GM19452 (cell line): ENCODE data around the gene OR1E2.
"Not testable (repeated sequence)": the region's sequence is repeated elsewhere in the genome, so short reads cannot be mapped to it uniquely, and the experiment has no call there.

Source experiments
- ATAC-seq: cut with Tn5 transposase; IDR thresholded peaks from one replicate; pipeline ENCODE4 v1.9.1; 2021; ENCODE audit not compliant: unreplicated experiment

OR1E2 gene

DNA sequence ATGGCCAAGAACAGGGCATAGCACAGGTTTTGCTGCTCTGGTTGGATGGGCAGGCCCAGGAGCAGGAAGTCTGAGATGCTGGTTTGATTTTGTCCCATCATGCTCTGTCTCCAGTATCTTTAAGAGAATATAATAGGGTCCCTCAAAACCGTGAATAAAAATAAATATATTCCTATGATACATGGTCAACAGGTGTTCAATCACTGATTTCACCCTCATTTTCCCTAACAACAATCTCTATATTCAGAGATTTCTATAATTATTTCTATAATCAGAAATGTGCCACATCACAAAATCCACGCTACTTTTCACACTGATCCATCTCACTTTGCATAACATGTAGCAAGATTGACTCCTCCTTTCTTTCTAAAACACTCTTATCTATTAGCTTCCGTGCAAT is at the start of gene OR1E2:
Gene OR1E2, minus strand, starts transcription at position 101 of the 400 bp plus-strand sequence. Its CDS starts 0 bp downstream, at position 101.
- ATAC-seq, result no peak

DNA sequence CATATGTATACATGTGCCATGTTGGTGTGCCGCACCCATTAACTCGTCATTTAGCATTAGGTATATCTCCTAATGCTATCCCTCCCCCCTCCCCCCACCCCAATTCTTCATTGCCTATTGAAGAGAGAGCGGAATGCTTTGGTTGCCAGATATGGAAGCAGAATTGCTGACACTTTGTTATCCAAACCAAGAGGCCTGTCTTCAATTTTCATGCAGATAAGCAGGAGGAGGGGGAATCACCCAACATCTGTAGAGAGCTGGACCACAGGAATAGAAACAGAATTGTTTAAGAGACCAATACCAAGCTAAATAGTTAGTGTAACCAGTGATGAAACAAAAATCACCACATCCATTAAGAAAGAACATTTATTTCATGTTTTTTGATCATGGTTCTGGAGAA is 49.2 kb upstream of the OR1E2 start:
- ATAC-seq, result no peak

GRCh38 chr17:3479988-3480387 is 46.3 kb upstream of the OR1E2 start:
- ATAC-seq, result no peak

DNA sequence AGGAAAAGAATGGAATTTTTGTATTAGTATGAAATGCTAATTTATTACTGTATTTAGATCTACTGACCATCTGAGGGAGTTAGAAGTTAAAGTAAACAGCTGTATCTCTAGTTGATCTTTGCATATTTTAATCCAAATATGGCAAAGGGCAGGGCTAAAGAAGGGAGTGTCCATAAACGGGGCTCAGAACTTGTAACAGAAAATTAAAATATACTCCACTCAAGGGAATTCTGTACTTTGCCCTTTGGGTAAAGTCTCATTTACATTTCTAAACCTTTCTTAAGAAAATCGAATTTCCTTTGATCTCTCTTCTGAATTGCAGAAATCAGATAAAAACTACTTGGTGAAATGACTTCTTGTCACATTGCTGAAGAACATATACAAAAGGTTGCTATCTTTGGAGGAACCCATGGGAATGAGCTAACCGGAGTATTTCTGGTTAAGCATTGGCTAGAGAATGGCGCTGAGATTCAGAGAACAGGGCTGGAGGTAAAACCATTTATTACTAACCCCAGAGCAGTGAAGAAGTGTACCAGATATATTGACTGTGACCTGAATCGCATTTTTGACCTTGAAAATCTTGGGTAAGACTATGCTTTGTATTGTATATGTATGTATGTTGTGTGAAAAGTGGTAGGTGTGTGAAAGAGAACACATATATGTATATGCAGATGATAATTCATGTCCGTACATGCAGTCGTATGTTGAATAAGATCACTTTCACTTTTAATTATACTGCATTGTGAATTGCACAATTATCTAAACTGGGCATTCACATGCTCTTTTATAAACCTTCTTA is 42.4 kb upstream of the OR1E2 start, which contains the start of gene ASPA:
Gene ASPA, plus strand, starts transcription at position 186 of the 799 bp plus-strand sequence. Its CDS starts 163 bp downstream, at position 349.
- ATAC-seq, result no peak

DNA sequence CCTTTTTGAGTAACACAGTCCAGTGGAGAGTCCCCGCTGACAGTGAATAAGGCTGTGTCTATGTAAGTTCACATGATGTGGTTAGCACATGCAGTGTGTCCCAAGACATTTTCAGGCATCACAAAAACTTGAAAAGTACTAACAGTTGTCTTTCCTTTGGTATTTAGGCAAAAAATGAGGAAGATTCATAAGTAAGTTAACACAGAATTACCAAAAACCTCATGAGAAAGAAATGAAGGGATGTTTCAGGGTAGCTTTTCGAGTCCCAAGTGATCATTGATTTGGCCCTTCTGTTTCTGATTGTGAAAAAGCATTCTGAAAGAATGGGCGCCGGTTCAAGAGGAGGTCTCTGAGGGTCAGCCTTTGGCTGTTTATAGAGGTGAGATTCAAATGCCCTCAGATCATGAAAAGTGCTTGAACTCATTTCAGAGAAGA is 41.6 kb upstream of the OR1E2 start:
- ATAC-seq, result no peak

DNA sequence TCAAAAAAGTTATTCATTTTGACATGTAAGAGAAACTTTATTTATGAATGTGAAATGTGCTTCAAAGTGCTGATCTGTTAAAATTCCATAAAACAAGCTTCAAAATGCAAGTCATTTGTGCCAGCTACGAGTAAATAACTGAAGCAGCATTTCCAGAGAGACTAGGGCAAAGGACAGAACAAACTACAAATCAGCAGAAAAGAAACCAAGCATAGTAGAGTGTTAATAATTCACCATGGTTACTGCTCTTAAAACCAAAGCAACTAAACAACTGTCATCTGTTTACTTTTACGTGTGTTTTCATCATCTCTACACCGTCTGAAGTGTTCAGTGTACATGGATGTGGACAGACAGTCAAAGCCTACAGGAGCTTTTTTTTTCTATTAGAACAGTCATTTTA is 40.6 kb upstream of the OR1E2 start:
- ATAC-seq, result no peak

- ATAC-seq, result no peak
Observed at GRCh38 chr17:3472137-3472536, 38.5 kb upstream of the OR1E2 start.

- no peak for ATAC-seq
Observed at GRCh38 chr17:3471599-3471998, 38.0 kb upstream of the OR1E2 start, which contains the start of gene SPATA22. Gene SPATA22, minus strand, starts transcription at chr17:3471819. Its CDS starts 2,494 bp downstream, at chr17:3469325.

DNA sequence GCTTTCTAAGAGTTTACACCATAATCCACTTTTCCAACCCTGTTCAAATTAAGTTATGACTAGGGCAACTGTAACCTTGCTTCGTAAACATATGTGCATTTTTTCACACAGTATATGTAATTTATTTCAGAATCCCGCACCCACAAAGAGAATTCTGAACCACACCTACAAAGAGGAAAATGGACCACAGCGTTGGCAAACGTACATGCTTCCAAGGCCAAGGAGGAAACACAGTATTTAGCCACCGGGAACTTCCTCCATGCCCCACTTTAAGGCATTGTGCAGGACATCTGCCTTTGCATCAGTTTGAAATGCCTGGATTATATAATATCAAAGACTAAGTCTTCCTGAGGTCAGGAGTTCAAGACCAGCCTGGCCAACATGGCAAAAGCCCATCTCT is 35.9 kb upstream of the OR1E2 start:
- no peak for ATAC-seq

DNA sequence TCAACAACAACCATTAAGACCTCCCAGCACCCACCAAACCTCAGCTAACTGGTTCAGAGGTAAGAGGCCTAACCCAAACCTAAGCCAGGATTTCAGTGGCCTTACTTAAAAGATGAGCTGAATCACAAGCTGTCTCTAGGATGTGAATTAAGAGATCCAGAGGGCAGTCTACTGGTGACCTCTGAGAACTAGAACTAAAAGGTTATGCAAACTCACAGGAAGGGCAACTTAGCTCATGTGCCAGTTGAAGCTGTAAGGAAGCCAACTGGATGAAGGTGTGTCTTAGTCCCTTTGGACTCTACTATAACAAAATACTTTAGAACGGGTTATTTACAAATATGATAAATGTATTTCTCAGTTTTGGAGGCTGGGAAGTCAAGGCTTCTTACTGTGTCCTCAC is 32.7 kb upstream of the OR1E2 start:
- ATAC-seq, result not testable (repeated sequence)

DNA sequence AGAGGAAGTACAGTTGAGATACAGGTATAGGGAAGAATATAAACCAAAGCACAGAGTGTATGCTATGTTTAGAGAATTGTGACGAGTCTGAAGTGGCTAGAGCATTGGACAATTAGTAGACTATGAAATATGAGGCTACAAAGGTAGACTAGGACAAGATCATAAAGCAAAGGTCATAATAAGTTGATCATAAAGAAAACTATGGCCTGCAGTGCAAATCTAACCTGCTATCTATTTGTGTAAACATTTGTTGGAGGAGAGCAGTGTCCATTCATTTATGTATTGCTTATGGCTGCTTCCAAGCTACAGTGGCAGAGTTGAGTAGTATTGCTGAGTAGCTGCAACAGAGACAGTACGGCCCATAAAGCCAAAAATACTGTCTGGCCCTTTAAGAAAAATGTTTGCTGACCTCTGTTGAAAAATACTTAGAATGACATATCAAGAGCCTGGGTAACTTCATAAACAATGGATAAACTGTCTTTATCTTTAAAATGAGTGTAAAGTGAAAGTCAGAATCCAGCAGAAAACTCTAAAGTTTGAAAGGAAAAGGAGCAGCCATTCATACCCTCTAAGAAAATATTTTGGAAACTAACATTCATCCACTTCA is 14.5 kb upstream of the OR1E2 start:
- ATAC-seq, result no peak

GRCh38 chr17:3447625-3448024 is 14.0 kb upstream of the OR1E2 start:
- no peak for ATAC-seq

DNA sequence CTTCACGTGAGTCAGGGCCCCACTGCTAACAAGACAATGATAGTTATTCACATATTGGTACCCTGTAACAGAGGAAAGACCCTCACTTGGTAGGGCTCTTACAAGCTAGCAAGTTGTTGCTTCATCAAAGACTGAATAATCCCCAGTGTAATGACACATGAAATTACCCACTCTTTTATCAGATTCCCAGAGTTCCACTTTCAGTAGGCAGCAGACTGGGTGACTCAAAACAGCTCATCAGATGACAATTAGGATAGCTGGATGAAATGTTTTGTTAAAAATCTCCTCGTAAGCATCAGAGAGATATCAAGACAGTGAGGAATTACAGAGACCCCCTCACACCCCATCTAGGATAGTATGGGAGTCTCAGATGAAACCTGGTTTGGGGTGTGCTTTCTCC is 6.8 kb upstream of the OR1E2 start:
- ATAC-seq, result no peak

DNA sequence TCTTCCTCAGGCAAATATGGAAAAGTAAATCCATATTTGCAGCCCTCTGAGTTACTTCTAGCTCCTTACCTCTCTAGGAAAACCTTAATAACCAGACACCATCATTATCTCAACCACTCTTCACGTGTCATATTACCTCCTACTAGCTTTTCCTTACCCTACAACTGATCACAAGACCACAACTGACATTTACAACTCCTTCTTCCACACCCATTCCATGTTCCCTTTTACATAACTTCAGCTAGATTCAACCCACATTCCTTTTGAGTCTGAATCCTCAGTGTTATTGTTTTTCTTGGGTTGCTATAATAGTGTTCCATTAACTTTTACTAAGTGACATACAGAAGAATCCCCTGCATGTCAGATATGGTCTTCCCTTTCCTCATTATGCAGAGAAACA is 4.7 kb upstream of the OR1E2 start:
- ATAC-seq, result no peak

DNA sequence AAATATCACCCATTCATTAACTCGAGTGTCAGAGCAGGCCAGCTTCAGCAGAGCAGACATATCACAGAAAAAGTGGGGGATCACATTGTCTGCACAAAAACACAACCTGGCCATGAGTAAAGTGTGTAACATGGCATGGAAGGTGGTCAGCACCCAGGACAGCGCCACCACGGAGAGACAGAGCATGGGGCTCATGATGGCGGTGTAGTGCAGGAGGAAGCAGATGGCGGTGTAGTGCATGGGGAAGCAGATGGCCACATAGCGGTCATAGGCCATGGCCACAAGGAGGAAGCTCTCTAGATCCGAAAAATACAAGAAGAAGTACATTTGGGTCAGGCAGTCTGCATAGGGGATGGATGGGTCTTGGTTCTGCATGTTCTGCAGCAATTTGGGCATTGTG is 426 bp downstream of the OR1E2 start:
- not testable (repeated sequence) for ATAC-seq

DNA sequence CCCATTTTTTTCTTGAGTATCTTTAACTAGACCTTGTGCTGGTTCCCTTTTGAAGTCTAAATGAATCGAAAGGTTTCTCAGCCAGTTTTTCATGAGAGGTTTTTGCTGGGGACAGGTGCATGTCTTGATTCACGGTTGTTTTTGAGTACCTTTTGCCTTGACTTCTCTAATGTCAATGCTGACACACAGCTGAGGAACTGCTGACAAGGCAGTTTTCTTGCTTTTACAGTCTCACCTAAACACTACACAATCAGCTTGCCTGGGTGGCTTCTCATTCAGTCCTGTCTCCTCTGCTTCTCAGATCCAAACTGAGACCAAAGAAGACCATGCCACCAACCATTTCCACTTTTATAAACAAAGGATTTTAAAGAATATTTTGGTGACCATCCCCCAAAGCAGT is 15.4 kb downstream of the OR1E2 start:
- no peak for ATAC-seq

- ATAC-seq, result no peak
Observed at GRCh38 chr17:3415610-3416009, 18.0 kb downstream of the OR1E2 start.

- ATAC-seq, result not testable (repeated sequence)
Observed at GRCh38 chr17:3412216-3412615, 21.4 kb downstream of the OR1E2 start.

DNA sequence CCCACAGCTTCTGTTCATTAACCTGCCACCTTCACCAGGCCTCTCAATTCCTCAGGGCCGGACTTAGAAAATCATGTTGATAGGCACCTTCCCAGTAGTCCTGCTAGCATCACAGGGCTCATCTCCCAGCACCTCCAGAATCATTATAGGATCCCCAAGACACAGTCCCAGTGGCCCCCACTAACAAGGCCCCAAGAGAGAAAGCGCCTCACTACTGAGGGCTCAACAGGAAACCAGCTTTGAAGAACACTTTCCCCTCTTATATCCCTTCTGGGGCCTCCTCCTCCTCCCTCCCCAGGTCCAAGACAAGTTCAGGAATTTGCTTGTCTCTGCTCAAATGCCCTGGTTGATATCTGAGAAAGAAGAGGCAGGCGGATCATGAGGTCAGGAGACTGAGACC is 22.6 kb downstream of the OR1E2 start, which contains the start of gene OR3A3:
Gene OR3A3, plus strand, starts transcription at position 301 of the 400 bp plus-strand sequence.
- no peak for ATAC-seq

- not testable (repeated sequence) for ATAC-seq
Observed at GRCh38 chr17:3403856-3404255, 29.8 kb downstream of the OR1E2 start.

GRCh38 chr17:3401786-3402185 is 31.9 kb downstream of the OR1E2 start:
- ATAC-seq, result no peak

DNA sequence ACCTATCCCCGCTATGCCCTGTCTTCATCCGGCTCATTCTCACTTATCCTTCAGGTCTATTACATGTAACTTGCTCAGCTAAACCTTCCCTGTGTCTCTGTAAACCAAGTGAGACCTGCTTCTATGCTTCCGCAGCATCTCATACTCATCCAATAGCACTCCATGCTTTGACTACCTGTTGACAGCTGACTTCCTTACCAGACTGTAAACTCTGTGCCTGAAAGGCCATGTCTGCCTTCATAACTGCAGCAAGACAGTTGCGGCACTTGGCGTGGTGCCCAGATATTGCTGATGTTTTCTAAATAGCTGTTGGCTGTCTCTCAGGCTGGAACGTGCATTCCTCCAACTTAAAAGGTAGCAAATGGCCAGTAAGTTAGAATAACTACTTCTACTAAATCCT is 33.6 kb downstream of the OR1E2 start:
- ATAC-seq, result no peak
